Measurements from ENCODE around the gene SLC35G3.
"Not testable (repeated sequence)": the region's sequence is repeated elsewhere in the genome, so short reads cannot be mapped to it uniquely, and the experiment has no call there.

Gene SLC35G3

GRCh38 chr17:35194001-35194400, at the start of gene SLC35G3:
SLC35G3 (minus strand) TSS chr17:35194393; CDS start chr17:35194307, 86 bp downstream.
- H3K27ac ChIP-seq, result not testable (repeated sequence)

- TF ChIP-seq CTCF (conservative IDR thresholded peaks at IDR 0.05), result no peak
- no peak for TF ChIP-seq ZFX (IDR thresholded peaks at IDR 0.05)
- peak overlapping the region; percentile 76 for H3K27ac ChIP-seq
Measured at GRCh38 chr17:35243561-35244340, 49.6 kb upstream of the SLC35G3 start.

GRCh38 chr17:35242805-35243560, 48.8 kb upstream of the SLC35G3 start, which contains the start of gene SLFN5:
SLFN5 (plus strand) TSS chr17:35243072; CDS start chr17:35258691, 15,619 bp downstream.
- TF ChIP-seq CTCF (conservative IDR thresholded peaks at IDR 0.05) (no peak), ZFX (IDR thresholded peaks at IDR 0.05) (no peak)
- peak within 1 kb of the TSS; percentile 76 for H3K27ac ChIP-seq

- peak overlapping the region; percentile 76 for H3K27ac ChIP-seq
- TF ChIP-seq ZFX (IDR thresholded peaks at IDR 0.05) (peak; percentile 23; the same call in 1 of the 2 replicates), CTCF (conservative IDR thresholded peaks at IDR 0.05) (peak; percentile 65)
Measured at GRCh38 chr17:35242158-35242804, 48.1 kb upstream of the SLC35G3 start.

DNA sequence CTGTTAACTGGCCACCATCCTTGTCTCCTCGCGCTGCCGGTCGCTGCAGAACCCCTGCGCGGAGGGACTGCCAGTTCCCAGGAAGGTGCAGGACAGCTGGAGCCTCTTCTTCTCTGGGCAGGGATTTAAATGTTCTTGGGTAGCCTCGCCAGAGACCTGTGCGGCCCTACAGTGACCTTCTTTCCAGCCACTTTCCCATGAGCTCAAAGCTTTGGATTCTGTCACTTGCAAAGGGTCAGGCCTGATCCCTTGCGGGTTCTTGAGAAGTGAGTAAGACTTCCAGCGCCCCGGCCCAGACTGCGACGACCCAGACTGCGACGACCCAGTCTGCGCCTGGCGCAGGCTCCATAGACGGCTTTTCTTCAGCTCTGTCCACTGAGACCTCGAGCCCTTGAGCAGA, 47.3 kb upstream of the SLC35G3 start:
- TF ChIP-seq ZFX (IDR thresholded peaks at IDR 0.05) (no peak), CTCF (conservative IDR thresholded peaks at IDR 0.05) (no peak)
- peak overlapping the region; percentile 76 for H3K27ac ChIP-seq

GRCh38 chr17:35240861-35241260, 46.7 kb upstream of the SLC35G3 start:
- H3K27ac ChIP-seq, result no peak overlapping the region
- no peak for TF ChIP-seq ZFX (IDR thresholded peaks at IDR 0.05)
- TF ChIP-seq CTCF (conservative IDR thresholded peaks at IDR 0.05), result no peak

DNA sequence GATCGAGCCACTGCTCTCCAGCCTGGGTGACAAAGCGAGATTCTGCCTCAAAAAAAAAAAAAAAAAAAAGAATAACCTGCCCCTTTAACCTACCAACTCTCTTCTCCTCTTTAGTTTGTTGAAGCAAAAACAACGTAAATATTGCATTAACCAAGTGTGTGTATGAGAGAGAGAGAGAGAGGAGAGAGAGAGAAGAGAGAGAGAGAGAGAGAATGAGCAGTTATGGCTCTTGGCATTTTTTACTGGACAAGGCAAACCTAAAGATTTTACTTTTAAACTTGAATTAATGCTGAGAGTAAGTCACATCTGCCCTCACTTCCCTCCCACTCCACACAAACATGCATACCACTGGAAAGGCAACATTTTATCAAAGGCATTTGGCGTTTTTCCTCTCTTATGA, 45.6 kb upstream of the SLC35G3 start:
- TF ChIP-seq CTCF (conservative IDR thresholded peaks at IDR 0.05) (no peak), ZFX (IDR thresholded peaks at IDR 0.05) (no peak)
- H3K27ac ChIP-seq, result no peak overlapping the region
